GM18508 (cell line): Measurements from ENCODE around the gene PTPRN2.

ENCODE experiments used
- ATAC-seq: cut with Tn5 transposase; IDR thresholded peaks from one replicate; pipeline ENCODE4 v1.9.1; 2021; ENCODE audit warnings: moderate number of reproducible peaks; ENCODE audit not compliant: insufficient read depth, unreplicated experiment

PTPRN2 gene

DNA sequence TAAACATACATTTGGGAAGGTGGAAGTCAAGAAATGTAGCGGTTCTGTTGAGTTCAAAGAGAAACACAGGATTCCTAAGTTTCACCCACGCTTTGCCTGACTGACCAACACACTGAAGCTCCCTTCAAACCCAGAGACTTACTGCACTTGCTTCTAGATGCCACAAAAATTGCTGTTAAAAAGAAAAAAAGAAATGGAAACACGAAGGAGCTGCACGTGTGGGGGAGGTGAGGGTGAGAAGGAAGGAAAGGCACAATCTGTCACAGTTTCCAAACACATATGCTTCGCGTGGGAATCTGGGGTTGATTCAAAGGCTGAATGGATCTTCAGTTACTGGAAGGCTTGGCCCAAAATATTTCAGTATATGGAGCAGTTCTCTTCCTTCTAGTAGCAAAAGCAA, 755.2 kb downstream of the PTPRN2 start:
- ATAC-seq = no peak

- no peak for ATAC-seq
These were observed 755.6 kb downstream of the PTPRN2 start for GRCh38 chr7:157832006-157832405.

GRCh38 chr7:157831143-157831905, 756.3 kb downstream of the PTPRN2 start:
- ATAC-seq = no peak

DNA sequence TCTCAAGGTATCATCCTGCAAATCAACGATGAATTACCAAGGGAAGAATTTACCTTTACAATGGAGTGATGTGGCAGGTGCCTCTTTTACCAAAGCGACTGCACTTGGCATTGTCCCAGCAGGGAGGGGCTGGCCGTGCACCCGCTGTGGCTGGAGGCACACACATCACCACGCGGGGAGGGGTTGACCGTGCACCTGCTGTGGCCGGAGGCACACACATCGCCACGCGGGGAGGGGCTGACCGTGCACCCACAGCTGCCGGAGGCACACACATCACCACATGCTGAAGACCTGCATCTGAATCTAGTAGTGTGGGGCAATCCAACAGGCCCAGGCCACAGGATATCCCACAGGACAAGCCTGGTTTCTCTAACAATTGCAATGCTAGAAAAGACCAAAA, 757.3 kb downstream of the PTPRN2 start:
- ATAC-seq = no peak

DNA sequence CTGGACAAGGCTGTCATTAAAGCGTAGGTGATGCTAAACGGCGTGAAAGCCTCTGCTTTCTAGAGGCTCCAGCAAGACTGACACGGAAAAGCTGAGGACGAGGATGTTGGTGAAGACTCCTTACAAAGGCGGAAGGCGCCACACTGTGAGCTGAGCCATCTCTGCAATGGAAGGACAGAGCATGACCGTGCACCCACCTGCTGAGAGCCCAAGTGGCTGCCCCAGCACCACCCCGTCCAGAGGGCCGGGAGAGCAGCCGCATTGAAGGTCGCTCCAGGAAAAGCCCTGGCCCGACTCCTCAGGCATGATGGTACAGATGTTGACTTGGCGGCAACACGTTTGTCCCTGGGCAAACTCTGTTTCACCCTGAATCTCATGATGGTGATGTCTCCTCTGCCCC, 758.1 kb downstream of the PTPRN2 start:
- ATAC-seq = no peak

GRCh38 chr7:157828881-157829280, 758.7 kb downstream of the PTPRN2 start:
- ATAC-seq = no peak

- ATAC-seq = no peak
These were observed 759.4 kb downstream of the PTPRN2 start for GRCh38 chr7:157828190-157828589.

DNA sequence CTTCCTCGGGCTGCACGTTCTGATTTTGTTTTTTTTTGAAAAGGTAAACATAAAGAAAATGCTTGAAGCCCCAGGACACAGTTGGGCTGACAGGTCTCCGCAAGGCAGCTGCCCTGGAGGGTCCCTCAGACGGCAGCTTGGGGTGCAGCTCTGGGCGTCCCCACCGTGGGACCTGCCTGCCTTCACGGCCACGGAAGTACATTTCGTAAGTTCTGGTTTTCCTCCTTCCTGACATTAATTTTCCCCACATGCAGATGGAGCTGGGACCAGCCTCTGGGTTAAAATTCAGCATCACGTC, 759.8 kb downstream of the PTPRN2 start:
- no peak for ATAC-seq

DNA sequence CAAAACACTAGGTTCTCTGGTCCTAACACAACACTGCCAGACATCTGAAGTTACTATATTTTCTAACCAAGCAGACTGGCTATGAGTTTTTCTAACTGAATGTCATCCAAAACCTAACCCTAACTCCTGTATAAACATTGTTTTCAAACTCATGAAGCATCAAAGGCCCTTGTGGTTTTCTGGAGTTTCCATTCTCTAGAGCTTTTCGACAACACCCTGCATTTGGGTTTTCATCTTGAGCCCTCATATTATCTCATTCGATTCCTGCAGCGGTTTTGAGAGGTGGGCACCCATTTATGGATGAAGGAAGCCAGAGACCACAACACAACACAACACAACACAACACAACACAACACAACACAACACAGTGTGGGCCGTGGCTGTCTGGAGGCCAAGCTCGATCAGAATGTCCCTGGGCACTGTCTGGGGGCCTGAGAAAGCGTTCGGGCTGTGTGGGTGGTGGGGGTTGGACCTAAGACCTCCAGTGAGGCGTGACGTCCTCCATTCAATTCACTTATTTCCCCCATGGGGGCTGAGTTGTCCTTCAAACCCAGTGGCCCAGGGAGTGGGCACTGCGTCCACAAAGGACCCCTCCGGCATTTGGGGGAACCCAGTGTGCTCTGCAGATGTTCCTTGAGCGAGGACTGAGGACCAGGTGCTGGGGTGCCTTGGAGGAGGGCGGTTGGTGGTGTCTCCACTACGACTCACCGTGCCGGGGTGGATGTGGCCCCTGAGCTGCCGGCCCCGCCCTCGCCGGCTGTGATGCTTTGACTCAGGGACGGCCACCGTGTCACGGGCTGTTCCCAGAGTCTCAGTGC, 760.4 kb downstream of the PTPRN2 start:
- ATAC-seq = no peak

DNA sequence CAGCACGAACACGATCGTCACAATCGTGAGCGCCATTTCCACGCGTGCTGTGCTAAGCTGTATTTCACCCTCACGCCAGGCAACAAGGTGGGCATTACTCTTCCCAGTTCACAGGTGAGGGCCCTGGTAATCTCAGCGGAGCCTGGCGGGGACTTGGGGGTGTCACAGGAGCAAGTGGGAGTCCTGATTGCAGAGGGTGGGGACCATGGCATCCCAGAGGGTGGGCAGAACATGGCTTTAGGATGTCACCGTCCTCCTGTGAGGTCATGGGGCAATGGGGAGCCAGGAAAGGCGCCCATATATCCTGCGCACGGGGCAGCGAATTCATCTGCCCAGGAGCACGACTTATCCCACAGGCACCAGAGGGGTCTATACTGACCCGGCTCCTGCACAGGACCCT, 761.1 kb downstream of the PTPRN2 start:
- no peak for ATAC-seq

DNA sequence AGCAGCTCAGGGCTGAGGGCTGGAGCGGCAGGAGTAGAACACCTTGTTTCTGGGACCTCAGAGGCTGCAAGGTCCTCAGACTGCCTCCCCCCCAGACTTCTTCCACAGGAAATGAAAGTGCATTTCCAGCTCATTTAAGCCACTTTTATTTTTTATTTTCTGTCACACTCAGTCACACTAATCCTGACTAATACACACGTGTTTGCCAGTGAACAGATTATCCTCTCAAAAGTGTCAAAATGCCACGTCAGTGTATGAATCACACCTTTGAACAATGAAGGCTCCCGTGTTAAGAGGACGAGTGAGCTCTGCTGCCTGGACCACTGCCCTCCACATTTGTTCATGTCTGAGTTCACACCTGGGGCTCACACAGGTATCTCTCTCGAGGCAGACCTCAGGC, 762.3 kb downstream of the PTPRN2 start:
- no peak for ATAC-seq

- ATAC-seq = no peak
These were observed 762.9 kb downstream of the PTPRN2 start for GRCh38 chr7:157824819-157825121.

DNA sequence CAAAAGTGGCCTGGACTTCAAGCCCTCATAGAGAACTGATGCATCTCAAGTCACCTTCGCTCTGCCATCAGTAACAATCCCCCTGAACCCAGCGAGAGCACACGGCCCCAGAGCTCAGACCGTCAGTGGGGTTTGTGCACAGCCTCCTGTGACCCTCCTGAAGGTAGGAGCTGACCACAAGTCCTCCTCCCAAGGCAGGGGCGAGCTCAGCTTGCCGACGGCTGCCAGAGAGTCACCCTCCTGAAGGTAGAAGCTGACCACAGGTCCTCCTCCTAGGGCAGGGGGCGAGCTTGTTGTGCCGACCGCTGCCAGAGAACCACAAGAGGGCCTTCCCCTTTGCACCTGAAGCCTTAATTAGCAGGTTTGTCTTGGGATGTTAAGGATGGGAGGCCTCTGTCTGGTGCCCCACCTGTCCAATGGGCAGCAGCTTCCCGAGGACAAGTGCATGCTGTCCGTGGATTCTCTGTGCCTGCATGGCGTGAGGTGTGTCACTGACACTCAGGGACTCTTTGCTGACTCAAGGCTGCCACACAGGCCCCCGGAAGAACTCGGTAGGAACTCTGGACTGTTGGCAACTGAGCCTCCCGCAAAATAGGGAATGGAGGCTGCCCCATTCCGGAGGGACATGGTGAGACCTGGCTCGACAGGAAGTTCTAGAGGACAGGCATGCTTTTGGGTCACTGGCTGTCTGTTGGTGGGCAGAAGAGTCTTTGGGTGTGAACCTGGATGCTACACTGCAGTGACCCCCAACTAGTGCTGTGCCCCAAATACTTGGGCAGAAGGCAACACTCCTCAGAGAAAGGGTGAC, 763.4 kb downstream of the PTPRN2 start:
- no peak for ATAC-seq

DNA sequence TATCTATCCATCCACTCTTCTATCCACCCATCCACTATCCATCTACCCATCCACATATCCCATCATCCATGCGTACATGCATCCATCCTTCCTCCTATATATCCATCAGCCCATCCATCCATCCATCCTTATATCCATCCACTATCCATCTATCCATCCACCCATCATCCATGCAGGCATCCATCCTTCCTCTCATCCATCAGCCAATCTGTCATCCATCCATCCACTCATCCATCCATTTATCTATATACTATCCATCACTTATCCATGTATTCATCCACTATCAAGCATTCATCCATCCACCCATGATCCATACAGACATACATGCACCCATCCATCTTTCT, 765.0 kb downstream of the PTPRN2 start:
- ATAC-seq = no peak

- ATAC-seq = no peak
These were observed 765.5 kb downstream of the PTPRN2 start for GRCh38 chr7:157821959-157822687.

DNA sequence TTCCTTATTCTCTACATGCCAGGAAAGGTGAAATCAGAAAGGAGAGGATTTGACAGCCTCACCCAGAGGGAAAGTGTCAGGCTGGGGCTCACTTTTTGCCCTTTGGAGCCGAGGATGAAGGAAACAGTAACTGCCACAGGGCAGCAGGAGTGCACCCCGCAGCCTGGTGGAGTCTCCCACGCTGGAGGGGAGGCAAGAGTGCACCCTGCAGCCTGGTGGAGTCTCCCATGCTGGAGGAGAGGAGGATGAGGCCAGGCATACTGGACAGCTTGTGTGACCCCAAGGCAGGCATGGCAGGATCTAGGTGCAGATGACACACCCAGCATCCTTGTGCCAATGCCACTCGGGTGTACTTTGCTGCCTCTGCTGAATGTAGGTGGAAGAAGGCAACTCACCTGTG, 766.8 kb downstream of the PTPRN2 start:
- ATAC-seq = no peak

DNA sequence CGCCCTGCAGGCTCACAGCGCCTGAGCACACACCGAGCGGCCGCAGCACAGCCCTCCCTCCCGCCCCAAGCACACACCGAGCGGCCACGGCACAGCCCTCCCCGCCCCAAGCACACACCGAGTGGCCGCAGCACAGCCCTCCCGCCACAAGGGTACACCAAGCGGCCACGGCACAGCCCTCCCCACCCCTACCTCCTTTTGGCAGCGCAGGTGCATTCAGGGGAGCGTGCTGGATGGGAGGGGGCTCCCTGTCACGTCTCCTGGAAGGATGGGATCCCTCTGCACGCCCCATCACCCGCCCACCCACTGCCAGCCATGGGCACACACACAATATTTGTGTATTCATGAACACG, 768.2 kb downstream of the PTPRN2 start:
- ATAC-seq = no peak

GRCh38 chr7:157818701-157819454, 768.7 kb downstream of the PTPRN2 start:
- no peak for ATAC-seq

GRCh38 chr7:157817944-157818700, 769.5 kb downstream of the PTPRN2 start:
- ATAC-seq = no peak
